C4-2B (cell line): ENCODE data around the gene ROBO3.

Source experiments
- H3K27ac ChIP-seq: fragments of 450-650 bp; 2 replicates; pipeline ENCODE4 v1.5.1; 2017
- ZFX ChIP-seq: fragments of 450-650 bp; IDR thresholded peaks from 2 replicates; pipeline ENCODE4 v1.6.1; 2017
- TF ChIP-seq, protein P1 (sequence below): fragments of 450-650 bp; conservative IDR thresholded peaks from 2 replicates; pipeline ENCODE4 v1.5.1; 2017; ENCODE audit warnings: mild to moderate bottlenecking

ROBO3 gene

DNA sequence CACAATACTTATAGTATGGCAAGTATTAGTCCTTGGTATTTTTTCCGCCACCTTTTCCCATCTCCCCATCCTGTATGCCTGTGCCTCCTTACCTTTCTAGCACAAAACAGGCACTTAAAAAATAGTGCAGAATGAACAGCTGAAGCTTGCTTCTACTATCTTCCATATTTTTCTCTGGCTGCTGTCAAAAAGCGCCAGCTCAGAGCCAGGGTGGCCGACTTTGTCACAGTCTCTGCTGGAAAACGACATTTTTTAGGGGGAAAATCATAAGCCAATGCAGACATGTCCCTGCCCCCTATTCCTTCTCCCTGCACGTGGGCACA, 26.5 kb upstream of the ROBO3 start:
- H3K27ac ChIP-seq, result no peak overlapping the region
- TF ChIP-seq ZFX, result no peak
- TF ChIP-seq, protein P1, sequence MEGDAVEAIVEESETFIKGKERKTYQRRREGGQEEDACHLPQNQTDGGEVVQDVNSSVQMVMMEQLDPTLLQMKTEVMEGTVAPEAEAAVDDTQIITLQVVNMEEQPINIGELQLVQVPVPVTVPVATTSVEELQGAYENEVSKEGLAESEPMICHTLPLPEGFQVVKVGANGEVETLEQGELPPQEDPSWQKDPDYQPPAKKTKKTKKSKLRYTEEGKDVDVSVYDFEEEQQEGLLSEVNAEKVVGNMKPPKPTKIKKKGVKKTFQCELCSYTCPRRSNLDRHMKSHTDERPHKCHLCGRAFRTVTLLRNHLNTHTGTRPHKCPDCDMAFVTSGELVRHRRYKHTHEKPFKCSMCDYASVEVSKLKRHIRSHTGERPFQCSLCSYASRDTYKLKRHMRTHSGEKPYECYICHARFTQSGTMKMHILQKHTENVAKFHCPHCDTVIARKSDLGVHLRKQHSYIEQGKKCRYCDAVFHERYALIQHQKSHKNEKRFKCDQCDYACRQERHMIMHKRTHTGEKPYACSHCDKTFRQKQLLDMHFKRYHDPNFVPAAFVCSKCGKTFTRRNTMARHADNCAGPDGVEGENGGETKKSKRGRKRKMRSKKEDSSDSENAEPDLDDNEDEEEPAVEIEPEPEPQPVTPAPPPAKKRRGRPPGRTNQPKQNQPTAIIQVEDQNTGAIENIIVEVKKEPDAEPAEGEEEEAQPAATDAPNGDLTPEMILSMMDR, result no peak

DNA sequence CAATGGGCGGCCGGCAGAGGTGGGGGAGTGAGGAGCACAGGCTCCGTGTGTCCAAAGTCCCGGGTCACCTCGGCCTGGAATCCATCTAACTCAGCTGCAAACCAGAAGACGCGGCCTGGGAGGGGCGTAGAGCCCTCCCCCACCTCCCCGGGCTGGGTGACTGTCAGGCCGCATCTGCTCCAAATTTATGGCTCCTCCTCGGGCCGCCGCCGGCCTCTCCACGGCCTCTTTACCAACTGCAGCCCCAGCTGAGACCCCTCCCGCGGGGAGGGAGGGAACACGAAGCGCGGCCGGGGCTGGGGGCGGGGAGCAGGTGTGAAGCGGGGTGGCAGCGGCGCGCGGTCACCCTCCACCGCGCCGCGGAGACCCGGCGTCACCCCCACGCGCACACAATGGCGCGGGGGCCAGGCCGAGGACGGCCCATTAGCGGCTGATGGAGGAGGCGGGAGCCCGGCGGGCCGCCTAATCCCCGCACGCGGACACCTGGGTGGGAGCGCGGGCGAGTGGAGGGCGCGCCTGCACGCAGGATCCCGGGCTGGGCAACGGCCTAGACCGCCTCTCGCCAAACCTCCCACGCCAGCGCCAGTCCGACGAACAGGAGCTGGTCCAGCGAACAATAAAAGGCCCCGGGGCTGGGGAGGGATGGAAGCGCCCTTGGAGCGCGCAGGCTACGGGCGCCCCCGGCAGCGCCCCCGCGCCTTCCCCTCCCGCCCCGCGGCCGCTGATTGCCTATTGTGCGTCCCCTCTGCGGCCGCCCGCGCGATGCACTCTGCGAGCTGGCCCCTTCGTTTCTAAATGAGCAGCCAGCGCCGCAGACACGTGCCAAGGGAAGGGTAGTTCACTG, 25.9 kb upstream of the ROBO3 start:
- TF ChIP-seq, protein P1, result no peak
- no peak for TF ChIP-seq ZFX
- no peak overlapping the region for H3K27ac ChIP-seq

DNA sequence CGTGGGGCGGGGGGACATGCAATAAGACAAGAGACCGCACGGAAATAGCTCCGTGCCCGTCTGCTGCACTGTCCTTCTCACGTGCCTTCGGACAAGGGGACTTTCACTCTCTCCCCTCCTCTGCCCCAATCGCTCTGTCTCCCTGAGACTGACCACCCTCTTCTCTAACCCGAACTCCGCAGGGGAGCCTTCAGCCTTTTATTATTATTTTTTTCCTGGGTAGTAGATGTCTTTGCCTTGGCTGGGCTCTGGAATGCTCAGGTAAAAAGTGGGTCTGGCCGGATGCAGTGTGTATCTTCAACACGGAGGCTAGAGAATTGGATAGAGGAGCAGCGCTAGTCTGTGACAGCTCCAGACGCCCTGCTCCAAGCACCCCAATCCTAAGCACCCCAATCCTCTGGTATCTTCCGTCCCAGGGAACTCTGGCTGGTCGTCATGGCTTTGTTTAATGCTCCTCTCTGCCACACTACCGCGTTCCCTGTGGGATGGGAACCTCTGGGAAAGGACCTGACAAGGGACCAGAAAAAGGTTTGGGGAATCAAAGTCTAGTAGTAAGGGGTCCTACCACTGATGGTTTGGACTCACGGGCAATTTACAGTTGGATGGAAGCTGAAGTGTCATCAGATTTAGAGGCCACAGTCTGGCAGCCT, 25.1 kb upstream of the ROBO3 start:
- TF ChIP-seq, protein P1, result no peak
- no peak for TF ChIP-seq ZFX
- no peak overlapping the region for H3K27ac ChIP-seq

DNA sequence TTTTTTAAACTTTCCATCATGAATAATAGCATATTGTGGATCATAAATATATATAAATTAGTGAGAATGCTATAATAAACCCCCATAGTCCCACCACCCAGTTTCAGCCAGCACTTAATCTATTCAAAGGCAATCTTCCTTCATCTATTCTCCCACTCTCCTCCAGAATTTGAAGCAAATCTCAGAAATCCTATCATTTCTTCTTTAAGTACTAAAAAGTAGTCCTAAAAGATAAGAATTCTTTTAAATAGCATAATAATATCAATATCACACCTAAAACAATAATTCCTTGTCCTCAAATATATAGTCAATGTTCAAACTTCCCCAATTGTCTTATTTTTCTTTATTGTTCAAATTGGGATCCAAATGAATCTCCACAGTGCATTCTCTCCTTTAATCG, 24.6 kb upstream of the ROBO3 start:
- no peak overlapping the region for H3K27ac ChIP-seq
- no peak for TF ChIP-seq ZFX
- TF ChIP-seq, protein P1, result no peak

DNA sequence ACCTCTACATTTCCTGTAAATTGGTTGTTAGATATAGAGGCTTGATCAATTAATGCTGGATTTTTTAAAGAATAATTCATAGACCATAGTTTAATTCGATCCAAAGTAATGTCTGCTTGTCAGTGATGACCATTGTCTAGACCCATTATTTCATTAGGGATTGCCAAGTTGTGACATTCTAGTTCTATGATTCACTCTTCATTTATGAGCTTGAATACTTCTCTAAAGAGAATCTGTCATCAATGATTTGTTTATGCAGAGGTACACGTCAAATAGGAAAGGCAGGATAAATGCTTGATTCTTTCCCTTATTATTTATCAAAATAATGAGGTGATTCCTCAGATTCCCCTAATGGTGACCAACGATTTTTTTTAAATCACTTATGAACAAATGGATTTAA, 24.0 kb upstream of the ROBO3 start:
- no peak overlapping the region for H3K27ac ChIP-seq
- TF ChIP-seq ZFX, result no peak
- TF ChIP-seq, protein P1, result no peak

DNA sequence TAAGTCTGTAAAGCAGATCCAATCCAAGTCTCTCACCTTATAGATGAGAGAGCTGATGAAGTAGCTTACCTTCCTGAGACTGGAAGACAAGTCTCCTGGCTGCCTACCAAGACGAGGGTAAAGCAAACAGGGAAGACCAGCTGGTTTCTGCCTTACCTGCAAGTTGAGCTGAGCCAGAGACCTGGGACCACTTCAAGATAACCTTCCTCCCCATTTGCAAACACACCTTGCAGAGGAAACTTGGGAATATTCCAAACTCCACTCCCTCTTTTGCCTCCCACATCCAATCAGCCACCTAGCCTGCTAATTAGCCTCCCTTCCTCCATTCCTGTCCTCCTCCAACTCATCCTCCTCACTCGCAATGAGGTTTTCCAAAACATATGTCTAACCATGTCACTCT, 23.4 kb upstream of the ROBO3 start:
- peak overlapping the region; percentile 63 for H3K27ac ChIP-seq
- TF ChIP-seq, protein P1, result no peak
- TF ChIP-seq ZFX, result no peak

DNA sequence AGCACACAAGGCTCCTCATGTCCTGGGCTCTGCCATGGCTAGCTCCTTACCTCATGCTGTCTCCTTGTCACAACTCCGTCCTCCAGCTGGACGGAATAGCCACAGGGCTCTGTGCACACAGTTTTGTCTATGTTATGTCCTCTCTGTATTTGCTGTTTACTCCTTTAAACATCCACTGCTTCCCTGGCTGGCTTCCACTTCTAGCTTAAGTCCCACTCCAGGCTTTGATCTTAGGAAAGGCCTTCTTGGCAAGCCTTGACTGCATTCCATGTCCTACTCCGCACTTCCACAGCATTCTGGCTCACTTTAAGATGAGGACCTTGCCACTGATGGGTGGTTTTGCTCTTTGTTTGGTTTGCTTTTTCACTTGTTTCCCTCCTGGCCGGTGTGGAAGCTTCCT, 22.9 kb upstream of the ROBO3 start:
- H3K27ac ChIP-seq, result peak overlapping the region; percentile 63
- 0 out of 2 replicates have a peak, but pooled peaks have one; percentile 14 for TF ChIP-seq ZFX
- TF ChIP-seq, protein P1, result no peak
